Activated CD4-positive, alpha-beta T cell treated with anti-CD3 and anti-CD28 coated beads for 36 hours (primary cell): ENCODE measurements around the gene PDC. TPM values are rescaled to one million over a fixed set of nuclear protein-coding genes. Genes with fewer than 3 reads are reported as not detected.
"Not testable (repeated sequence)": the region's sequence is repeated elsewhere in the genome, so short reads cannot be mapped to it uniquely, and the experiment has no call there.

ENCODE experiments used
- ATAC-seq: fragments of 200-7000 bp; cut with Tn5 transposase; one replicate; pipeline ENCODE4 v1.10.0; 2021; ENCODE audit warnings: mild to moderate bottlenecking, moderate library complexity
- CTCF ChIA-PET: fragments of 350-600 bp; sonication (Branson Sonifier 250); formaldehyde crosslinking; loops from one replicate; lab custom pipeline; 2021; ENCODE audit warnings: antibody characterized with exemption; lab: Charles Lee
- POLR2A ChIA-PET: fragments of 350-600 bp; sonication (Branson Sonifier 250); formaldehyde crosslinking; loops from one replicate; lab custom pipeline; 2021; ENCODE audit warnings: antibody characterized with exemption, inconsistent platforms; lab: Charles Lee
- DNase-seq: peaks from one replicate; pipeline ENCODE4 v3.0.0-alpha.2; 2020
- H3K27ac Mint-ChIP-seq: one replicate; pipeline ENCODE4 v1.8.0; 2021; ENCODE audit warnings: mixed read lengths
- H3K27me3 Mint-ChIP-seq: one replicate; pipeline ENCODE4 v1.8.0; 2021; ENCODE audit warnings: mixed read lengths
- H3K36me3 Mint-ChIP-seq: one replicate; pipeline ENCODE4 v1.8.0; 2021; ENCODE audit warnings: low read depth, mixed read lengths
- H3K4me1 Mint-ChIP-seq: one replicate; pipeline ENCODE4 v1.8.0; 2021; ENCODE audit warnings: mixed read lengths
- H3K4me3 Mint-ChIP-seq: one replicate; pipeline ENCODE4 v1.8.0; 2021; ENCODE audit warnings: mild to moderate bottlenecking, moderate library complexity, mixed read lengths
- H3K9me3 Mint-ChIP-seq: one replicate; pipeline ENCODE4 v1.8.0; 2021; ENCODE audit warnings: low read depth, mixed read lengths
- intact Hi-C, 2 experiments: fragments of 100-400 bp; cut with DNase I in 1 of 2; cut with micrococcal nuclease in 1 of 2; formaldehyde crosslinking; loops; one replicate each; pipeline versions ENCODE4 v1.14.2 to v1.15.1; 2022 to 2024; cut with DNase I, micrococcal nuclease
- total RNA-seq, 2 experiments: library from RNA; stranded (reverse); gene quantifications; one replicate each; pipeline ENCODE4 v1.2.3, GENCODE V29; 2021

Gene PDC
- total RNA-seq, 2 experiments from 2014 or later = not detected

GRCh38 chr1:186401446-186401845 is 59.5 kb downstream of the PDC start:
- CTCF ChIA-PET = interaction anchor here (0.6 kb wide), 1 partner anchor 8 kb away, joined by 3 read pairs; no protein-coding TSS in a partner anchor
- DNase-seq, H3K4me1 Mint-ChIP-seq, ATAC-seq, intact Hi-C loops, POLR2A ChIA-PET, H3K27me3 Mint-ChIP-seq, H3K9me3 Mint-ChIP-seq, H3K4me3 Mint-ChIP-seq: not testable (repeated sequence)
- Mint-ChIP-seq H3K36me3 (peaks cover 18% of the 10 kb centered on the region), H3K27ac (peak overlapping the region; percentile 20)

Other genes starting within 250 kb of the PDC start
- gene PRG4, start 164.8 kb downstream of the PDC start, total RNA-seq = 1 to 10 TPM; 7.0 to 8.5 TPM
- 100 to 1,000 TPM; 151 to 152 TPM for gene TPR, start 85.9 kb downstream of the PDC start, total RNA-seq
- gene ODR4, start 85.3 kb downstream of the PDC start, total RNA-seq = 10 to 100 TPM; 13.1 to 14.0 TPM
- 1 to 10 TPM; 1.1 to 1.2 TPM for gene PTGS2, start 219.3 kb upstream of the PDC start, total RNA-seq